Neural cell (in vitro differentiated cells): ENCODE results near the gene SVOP.

Experiments
- EZH2 ChIP-seq: fragments of 200-600, 300-800 bp; shearing (Covaris generic), sonication (generic); IDR thresholded peaks from 2 replicates; pipeline ENCODE4 v1.6.1; 2014; ENCODE audit warnings: antibody characterized with exemption, low read length, borderline replicate concordance, mild to moderate bottlenecking; ENCODE audit not compliant: insufficient read depth, poor library complexity, severe bottlenecking
- POLR2AphosphoS5 ChIP-seq: IDR thresholded peaks from 2 replicates; pipeline ENCODE4 v1.6.1; 2012
- RAD21 ChIP-seq: fragments of 450-650 bp; conservative IDR thresholded peaks from 2 replicates; pipeline ENCODE4 v1.6.1; 2014; ENCODE audit warnings: antibody characterized with exemption, mild to moderate bottlenecking, moderate library complexity
- SMC3 ChIP-seq: fragments of 450-650 bp; conservative IDR thresholded peaks from 2 replicates; pipeline ENCODE4 v1.6.1; 2014; ENCODE audit warnings: antibody characterized with exemption, mild to moderate bottlenecking, moderate library complexity; ENCODE audit not compliant: poor library complexity
- TF ChIP-seq, protein P1 (sequence below): fragments of 450-650 bp; IDR thresholded peaks from 2 replicates; pipeline ENCODE4 v1.5.1; 2014; ENCODE audit warnings: antibody characterized with exemption, mild to moderate bottlenecking, moderate library complexity; ENCODE audit not compliant: poor library complexity, severe bottlenecking

DNA sequence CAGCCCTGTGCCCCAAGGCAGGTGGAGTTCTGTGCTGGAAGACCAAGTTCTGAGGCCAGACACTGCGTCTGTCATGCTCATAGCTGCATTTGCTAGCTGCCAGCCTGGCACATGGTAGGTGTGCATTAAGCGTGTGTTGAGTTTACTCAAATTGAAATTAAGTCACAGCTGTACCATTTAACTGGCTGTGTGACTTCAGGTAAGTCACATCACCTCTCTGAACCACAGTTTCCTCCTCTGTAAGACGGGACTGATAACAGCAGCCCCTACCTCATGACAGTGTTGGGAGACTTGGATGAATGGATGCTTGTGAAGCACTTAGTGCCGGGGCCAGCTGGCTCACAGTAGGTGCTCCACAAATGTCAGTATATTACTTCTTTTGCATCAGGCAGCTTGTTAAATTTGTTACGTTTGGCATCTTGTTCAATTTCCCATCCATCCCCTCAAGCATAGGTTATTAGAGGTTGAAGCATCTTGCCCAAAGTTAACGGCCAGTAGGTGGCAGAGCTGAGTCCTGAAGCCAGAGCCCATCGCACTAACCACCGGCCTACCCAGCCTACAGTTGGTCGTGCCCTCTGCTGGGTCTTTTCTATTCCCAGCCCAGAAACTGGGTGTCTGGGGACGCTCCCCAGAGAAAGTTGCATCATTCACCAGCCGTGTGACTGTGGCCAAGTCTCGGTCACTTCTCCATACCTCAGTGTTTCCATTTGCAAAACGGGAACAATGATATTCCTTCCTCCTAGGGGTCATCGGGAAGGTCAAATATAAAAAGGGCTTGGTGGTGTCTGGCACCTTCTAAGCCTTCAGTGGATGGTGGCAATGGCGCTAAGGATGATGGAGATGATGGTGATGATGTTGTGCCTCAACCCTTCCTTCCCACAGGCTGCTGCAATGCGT is 136.5 kb downstream of the SVOP start:
- TF ChIP-seq SMC3 = peak; percentile 20
- TF ChIP-seq, protein P1, sequence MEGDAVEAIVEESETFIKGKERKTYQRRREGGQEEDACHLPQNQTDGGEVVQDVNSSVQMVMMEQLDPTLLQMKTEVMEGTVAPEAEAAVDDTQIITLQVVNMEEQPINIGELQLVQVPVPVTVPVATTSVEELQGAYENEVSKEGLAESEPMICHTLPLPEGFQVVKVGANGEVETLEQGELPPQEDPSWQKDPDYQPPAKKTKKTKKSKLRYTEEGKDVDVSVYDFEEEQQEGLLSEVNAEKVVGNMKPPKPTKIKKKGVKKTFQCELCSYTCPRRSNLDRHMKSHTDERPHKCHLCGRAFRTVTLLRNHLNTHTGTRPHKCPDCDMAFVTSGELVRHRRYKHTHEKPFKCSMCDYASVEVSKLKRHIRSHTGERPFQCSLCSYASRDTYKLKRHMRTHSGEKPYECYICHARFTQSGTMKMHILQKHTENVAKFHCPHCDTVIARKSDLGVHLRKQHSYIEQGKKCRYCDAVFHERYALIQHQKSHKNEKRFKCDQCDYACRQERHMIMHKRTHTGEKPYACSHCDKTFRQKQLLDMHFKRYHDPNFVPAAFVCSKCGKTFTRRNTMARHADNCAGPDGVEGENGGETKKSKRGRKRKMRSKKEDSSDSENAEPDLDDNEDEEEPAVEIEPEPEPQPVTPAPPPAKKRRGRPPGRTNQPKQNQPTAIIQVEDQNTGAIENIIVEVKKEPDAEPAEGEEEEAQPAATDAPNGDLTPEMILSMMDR = peak; percentile 22
- no peak for TF ChIP-seq EZH2
- no peak for TF ChIP-seq POLR2AphosphoS5
- no peak for TF ChIP-seq RAD21
